ENCODE results near the gene CHMP5. TPM values are rescaled to one million over a fixed set of nuclear protein-coding genes. Genes with fewer than 3 reads are reported as not detected.

The CHMP5 gene
- total RNA-seq, 1 donor from 2014 or later: 52.0 TPM

- no peak for DNase-seq (ENCODE audit: low spot score)
Observed at GRCh38 chr9:33273266-33273971, 8.6 kb downstream of the CHMP5 start.

- no peak for DNase-seq (ENCODE audit: low spot score)
Observed at GRCh38 chr9:33273972-33274328, 9.1 kb downstream of the CHMP5 start.

GRCh38 chr9:33277484-33277883 is 12.6 kb downstream of the CHMP5 start:
- DNase-seq (ENCODE audit: low spot score): no peak

GRCh38 chr9:33285502-33285901 is 20.7 kb downstream of the CHMP5 start:
- DNase-seq (ENCODE audit: low spot score): no peak

- no peak for DNase-seq (ENCODE audit: low spot score)
Observed at GRCh38 chr9:33287087-33287490, 22.2 kb downstream of the CHMP5 start.

- DNase-seq (ENCODE audit: low spot score): no peak
Observed at GRCh38 chr9:33288235-33288634, 23.4 kb downstream of the CHMP5 start.

- no peak for DNase-seq (ENCODE audit: low spot score)
Observed at GRCh38 chr9:33288828-33289483, 24.1 kb downstream of the CHMP5 start.

- DNase-seq (ENCODE audit: low spot score): no peak
Observed at GRCh38 chr9:33289496-33289895, 24.6 kb downstream of the CHMP5 start.

- no peak for DNase-seq (ENCODE audit: low spot score)
Observed at GRCh38 chr9:33289936-33290246, 25.0 kb downstream of the CHMP5 start.

- peak; percentile 99 for DNase-seq (ENCODE audit: low spot score)
Observed at GRCh38 chr9:33290247-33291030, 25.6 kb downstream of the CHMP5 start, which contains the start of gene NFX1. Gene NFX1, plus strand, starts transcription at chr9:33290516. Its CDS starts 57 bp downstream, at chr9:33290573.

GRCh38 chr9:33291031-33291397 is 26.2 kb downstream of the CHMP5 start:
- DNase-seq (ENCODE audit: low spot score): no peak

GRCh38 chr9:33291901-33292300 is 27.1 kb downstream of the CHMP5 start:
- DNase-seq (ENCODE audit: low spot score): no peak

- no peak for DNase-seq (ENCODE audit: low spot score)
Observed at GRCh38 chr9:33293782-33294181, 28.9 kb downstream of the CHMP5 start.

GRCh38 chr9:33294670-33295432 is 30.0 kb downstream of the CHMP5 start:
- DNase-seq (ENCODE audit: low spot score): no peak

GRCh38 chr9:33295571-33295970 is 30.7 kb downstream of the CHMP5 start:
- no peak for DNase-seq (ENCODE audit: low spot score)

GRCh38 chr9:33297432-33297831 is 32.6 kb downstream of the CHMP5 start:
- DNase-seq (ENCODE audit: low spot score): no peak

GRCh38 chr9:33300546-33300945 is 35.7 kb downstream of the CHMP5 start:
- no peak for DNase-seq (ENCODE audit: low spot score)

GRCh38 chr9:33304362-33304761 is 39.5 kb downstream of the CHMP5 start:
- DNase-seq (ENCODE audit: low spot score): no peak

- DNase-seq (ENCODE audit: low spot score): no peak
Observed at GRCh38 chr9:33306037-33306436, 41.2 kb downstream of the CHMP5 start.

- DNase-seq (ENCODE audit: low spot score): no peak
Observed at GRCh38 chr9:33307067-33307466, 42.2 kb downstream of the CHMP5 start.

- DNase-seq (ENCODE audit: low spot score): no peak
Observed at GRCh38 chr9:33309903-33310302, 45.1 kb downstream of the CHMP5 start.

GRCh38 chr9:33310748-33311147 is 45.9 kb downstream of the CHMP5 start:
- no peak for DNase-seq (ENCODE audit: low spot score)

All from mesenteric fat pad (tissue), 1 donor.